ENCODE measurements around the gene CT45A10.
"Not testable (repeated sequence)": the region's sequence is repeated elsewhere in the genome, so short reads cannot be mapped to it uniquely, and the experiment has no call there.

The CT45A10 gene, protein sequence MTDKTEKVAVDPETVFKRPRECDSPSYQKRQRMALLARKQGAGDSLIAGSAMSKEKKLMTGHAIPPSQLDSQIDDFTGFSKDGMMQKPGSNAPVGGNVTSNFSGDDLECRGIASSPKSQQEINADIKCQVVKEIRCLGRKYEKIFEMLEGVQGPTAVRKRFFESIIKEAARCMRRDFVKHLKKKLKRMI

DNA sequence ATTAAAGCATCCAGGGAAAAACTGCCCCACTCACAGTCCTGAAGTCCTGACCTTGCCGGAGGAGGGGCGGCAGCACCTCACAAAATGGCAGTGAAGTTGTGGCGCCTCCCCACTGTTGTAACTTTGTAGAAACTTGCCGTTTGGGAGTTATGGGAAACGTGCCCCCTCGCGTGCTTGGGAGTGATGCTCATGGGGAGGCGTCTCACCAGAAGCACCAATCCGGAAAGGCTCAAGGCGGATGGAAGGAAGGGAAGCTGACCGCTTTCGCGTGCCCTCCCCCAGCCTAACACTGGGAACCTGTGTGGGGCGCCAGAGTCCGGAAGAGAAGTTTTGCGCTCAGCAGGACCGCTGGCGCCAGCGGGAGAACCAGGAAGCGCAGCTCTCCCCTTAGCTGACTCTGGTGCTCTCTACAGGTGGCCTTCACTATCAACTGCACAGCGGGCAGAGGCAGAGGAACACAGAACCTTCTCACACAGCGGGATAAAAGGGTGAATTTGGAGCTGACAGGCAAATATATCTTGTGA, at the start of gene CT45A10, which contains the start of gene SAGE1:
Gene CT45A10, minus strand, starts transcription at position 151 of the 524 bp plus-strand sequence. CDS start 8,100 bp downstream, outside the sequence.
Gene SAGE1, plus strand, starts transcription at position 423 of the 524 bp plus-strand sequence. CDS start 2,527 bp downstream, outside the sequence.
- in situ Hi-C loops (cut with HindIII; ENCODE audit: low sequenced_read_pairs) = no loop called here

GRCh38 chrX:135931644-135932487, 38.6 kb upstream of the CT45A10 start:
- in situ Hi-C loops (cut with HindIII; ENCODE audit: low sequenced_read_pairs) = no loop called here

GRCh38 chrX:135927897-135928296, 34.7 kb upstream of the CT45A10 start:
- in situ Hi-C loops (cut with HindIII; ENCODE audit: low sequenced_read_pairs) = no loop called here

- in situ Hi-C loops (cut with HindIII; ENCODE audit: low sequenced_read_pairs) = no loop called here
These were observed 30.1 kb upstream of the CT45A10 start for GRCh38 chrX:135923353-135923752.

DNA sequence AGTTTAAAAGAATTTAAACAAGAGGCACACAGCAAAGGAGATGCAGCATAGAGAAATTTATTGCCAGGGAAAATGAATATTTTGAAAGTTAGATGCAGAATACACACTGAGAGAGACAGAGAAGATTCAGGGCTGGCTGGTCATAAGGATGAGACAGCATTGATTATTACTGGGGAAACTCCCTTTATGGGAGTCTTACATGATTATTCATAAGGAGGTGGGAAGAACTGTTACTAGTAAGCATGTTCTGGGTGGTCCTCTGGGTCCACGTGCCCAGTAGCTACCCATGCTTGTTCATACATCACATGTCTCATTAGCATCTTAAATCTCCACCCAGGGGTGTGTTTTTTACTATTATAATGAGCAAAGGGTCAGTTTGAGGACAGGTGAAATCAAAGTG, 27.3 kb upstream of the CT45A10 start:
- in situ Hi-C loops (cut with HindIII; ENCODE audit: low sequenced_read_pairs) = not testable (repeated sequence)

DNA sequence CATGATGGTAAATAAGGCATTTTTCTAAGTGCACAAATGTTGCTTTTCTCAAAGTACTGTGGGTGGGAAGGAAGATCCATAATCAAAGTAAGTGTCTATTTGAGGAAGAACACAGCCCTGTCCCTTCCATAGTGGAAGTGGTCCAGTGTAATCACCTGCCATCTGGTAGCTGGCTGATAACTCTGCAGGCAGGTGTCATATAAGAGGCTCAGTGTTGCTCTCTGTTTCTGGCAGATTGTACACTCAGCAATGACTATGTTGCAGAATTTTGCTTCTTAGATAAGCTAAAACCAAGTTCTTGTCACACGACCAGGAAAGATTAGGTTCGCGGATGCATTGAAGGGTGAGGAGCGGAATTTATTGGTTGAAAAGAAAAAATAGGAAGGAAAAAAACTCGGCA, 21.2 kb upstream of the CT45A10 start:
- in situ Hi-C loops (cut with HindIII; ENCODE audit: low sequenced_read_pairs) = no loop called here

DNA sequence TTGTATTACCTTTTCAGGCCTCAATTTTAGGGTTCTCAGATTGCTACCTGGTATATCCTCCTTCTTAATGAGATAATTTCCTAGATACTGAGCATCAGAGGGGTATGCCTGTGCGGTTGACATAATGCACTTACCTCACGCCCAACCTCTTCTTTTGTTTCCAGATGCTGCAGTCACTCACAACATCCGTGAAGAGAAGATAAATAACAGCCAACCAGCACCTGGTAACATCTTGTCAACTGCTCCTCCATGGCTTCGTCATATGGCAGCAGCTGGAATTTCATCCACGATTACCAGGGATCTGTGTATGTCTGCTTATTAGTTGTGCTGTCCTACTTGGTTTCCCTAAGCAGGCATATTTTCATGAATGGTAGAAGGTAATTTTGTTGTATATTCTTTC, 17.0 kb upstream of the CT45A10 start:
- in situ Hi-C loops (cut with HindIII; ENCODE audit: low sequenced_read_pairs) = no loop called here

- in situ Hi-C loops (cut with HindIII; ENCODE audit: low sequenced_read_pairs) = no loop called here
These were observed 463 bp downstream of the CT45A10 start for GRCh38 chrX:135892781-135893180.

- in situ Hi-C loops (cut with HindIII; ENCODE audit: low sequenced_read_pairs) = no loop called here
These were observed 3.1 kb downstream of the CT45A10 start for GRCh38 chrX:135890087-135890585.

DNA sequence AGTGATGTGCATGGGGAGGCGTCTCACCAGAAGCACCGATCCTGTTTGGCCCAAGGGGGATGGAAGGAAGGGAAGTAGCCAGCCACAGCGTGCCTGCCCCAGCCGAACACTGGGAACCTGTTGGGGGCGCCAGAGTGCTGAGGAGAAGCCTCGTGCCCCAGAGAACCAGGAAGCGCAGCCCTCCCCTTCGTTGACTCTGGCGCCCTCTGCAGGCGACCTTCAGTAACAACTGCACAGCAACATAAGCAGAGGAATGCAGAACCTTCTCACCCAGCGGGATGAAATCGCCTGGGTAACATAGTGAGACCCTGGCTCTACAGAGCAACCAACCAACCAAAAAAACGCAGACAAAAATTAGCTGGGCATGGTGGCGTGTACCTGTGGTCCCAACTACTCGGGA, 4.3 kb downstream of the CT45A10 start:
- in situ Hi-C loops (cut with HindIII; ENCODE audit: low sequenced_read_pairs) = not testable (repeated sequence)

GRCh38 chrX:135888230-135888629, 5.0 kb downstream of the CT45A10 start:
- in situ Hi-C loops (cut with HindIII; ENCODE audit: low sequenced_read_pairs) = not testable (repeated sequence)

DNA sequence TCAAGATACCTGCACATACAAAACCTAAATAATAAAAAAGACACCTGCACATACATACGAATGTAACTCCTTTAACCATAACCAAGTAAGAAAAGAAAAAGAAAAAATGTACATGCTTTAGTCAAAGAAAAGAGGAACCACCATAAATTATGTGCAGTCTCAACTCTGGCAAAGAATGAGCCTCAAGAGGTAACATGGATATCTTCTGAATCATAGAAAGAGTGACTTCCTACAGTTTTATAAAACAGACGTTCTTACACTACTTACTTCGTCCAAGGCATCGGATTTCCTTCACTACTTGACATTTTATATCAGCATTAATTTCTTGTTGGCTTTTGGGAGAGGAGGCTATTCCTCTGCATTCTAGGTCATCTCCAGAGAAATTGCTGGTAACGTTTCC, 10.5 kb downstream of the CT45A10 start:
- in situ Hi-C loops (cut with HindIII; ENCODE audit: low sequenced_read_pairs) = not testable (repeated sequence)

- in situ Hi-C loops (cut with HindIII; ENCODE audit: low sequenced_read_pairs) = not testable (repeated sequence)
These were observed 21.5 kb downstream of the CT45A10 start, which contains the start of gene CT45A9 for GRCh38 chrX:135871712-135872111. Gene CT45A9 (minus strand): TSS chrX:135871812. CDS start chrX:135868061, 3,751 bp downstream.

- in situ Hi-C loops (cut with HindIII; ENCODE audit: low sequenced_read_pairs) = not testable (repeated sequence)
These were observed 38.8 kb downstream of the CT45A10 start, which contains the start of gene CT45A8 for GRCh38 chrX:135854438-135854837. Gene CT45A8 (minus strand): TSS chrX:135854538. CDS start chrX:135850783, 3,755 bp downstream.

DNA sequence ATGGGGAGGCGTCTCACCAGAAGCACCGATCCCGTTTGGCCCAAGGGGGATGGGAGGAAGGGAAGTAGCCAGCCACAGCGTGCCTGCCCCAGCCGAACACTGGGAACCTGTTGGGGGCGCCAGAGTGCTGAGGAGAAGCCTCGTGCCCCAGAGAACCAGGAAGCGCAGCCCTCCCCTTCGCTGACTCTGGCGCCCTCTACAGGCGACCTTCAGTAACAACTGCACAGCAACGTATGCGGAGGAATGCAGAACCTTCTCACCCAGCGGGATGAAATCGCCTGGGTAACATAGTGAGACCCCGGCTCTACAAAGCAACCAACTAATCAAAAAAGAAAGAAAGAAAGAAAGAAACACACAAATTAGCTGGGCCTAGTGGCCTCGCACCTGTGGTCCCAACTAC, 56.1 kb downstream of the CT45A10 start, which contains the start of gene CT45A7:
Gene CT45A7, minus strand, starts transcription at position 101 of the 400 bp plus-strand sequence. CDS start 3,747 bp downstream, outside the sequence.
- in situ Hi-C loops (cut with HindIII; ENCODE audit: low sequenced_read_pairs) = not testable (repeated sequence)
